Fibroblast of upper back skin (primary cell): ENCODE measurements around the gene GNRH2.
"Not testable (repeated sequence)": the region's sequence is repeated elsewhere in the genome, so short reads cannot be mapped to it uniquely, and the experiment has no call there.

Experiments
- DNase-seq: peaks from one replicate; pipeline ENCODE4 v3.0.0-alpha.2; 2013

The GNRH2 gene, protein sequence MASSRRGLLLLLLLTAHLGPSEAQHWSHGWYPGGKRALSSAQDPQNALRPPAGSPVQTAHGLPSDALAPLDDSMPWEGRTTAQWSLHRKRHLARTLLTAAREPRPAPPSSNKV

DNA sequence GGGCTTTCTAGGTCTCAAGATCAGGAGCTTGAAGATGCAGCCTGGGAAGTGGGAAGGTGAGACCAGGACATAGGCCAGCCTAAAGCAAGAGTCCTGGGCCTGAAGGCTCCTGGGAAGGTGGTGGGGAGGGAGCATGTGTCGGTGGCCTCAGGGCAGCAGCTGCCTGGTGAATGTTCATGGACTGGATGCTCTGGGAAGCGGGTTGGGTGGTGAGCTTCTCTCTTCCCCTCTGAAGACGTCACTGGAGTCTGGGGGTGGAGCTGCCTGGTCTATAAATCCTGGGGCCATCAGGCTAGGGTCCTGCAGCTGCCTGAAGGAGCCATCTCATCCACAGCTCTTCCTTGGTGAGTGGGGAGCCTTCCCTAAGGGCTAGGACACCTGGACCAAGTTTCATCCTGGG, at the start of gene GNRH2:
Gene GNRH2, plus strand, starts transcription at position 301 of the 400 bp plus-strand sequence. CDS start 793 bp downstream, outside the sequence.
- no peak for DNase-seq

DNA sequence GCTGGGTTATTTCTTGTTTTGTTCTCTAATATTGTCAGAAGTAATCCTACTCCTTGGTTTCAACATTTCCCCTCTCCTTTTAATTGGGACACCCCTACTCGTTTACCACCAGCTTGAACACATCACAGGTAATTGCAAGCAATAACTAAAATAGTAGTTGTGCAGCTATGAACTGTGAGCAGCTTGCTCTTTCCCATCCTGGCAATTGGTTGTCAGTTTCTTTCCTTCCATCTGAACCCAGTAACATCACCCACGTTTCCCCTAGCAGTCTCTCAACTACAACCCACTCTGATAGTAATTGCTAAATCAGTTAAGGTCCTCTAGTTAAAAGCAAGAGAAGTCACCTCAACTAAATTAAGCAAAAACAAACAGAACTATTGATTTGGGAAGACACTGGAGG, 47.6 kb upstream of the GNRH2 start:
- DNase-seq, result no peak

DNA sequence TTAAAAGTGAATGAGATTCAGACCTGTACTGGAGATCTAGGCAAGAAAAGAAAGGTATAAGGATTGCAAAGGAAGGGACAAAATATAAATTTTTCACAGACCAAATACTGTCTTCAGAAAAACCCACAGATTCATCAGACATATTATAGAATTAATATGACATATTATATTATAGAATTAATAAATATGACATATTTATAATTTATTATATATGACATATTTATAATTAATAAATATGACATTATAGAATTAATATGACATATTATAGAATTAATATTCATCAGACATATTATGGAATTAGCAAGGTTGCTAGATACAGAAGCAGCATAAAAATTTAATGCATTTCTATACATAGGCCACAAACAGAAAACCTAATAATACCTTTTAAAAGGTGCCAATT, 44.7 kb upstream of the GNRH2 start:
- DNase-seq, result no peak

DNA sequence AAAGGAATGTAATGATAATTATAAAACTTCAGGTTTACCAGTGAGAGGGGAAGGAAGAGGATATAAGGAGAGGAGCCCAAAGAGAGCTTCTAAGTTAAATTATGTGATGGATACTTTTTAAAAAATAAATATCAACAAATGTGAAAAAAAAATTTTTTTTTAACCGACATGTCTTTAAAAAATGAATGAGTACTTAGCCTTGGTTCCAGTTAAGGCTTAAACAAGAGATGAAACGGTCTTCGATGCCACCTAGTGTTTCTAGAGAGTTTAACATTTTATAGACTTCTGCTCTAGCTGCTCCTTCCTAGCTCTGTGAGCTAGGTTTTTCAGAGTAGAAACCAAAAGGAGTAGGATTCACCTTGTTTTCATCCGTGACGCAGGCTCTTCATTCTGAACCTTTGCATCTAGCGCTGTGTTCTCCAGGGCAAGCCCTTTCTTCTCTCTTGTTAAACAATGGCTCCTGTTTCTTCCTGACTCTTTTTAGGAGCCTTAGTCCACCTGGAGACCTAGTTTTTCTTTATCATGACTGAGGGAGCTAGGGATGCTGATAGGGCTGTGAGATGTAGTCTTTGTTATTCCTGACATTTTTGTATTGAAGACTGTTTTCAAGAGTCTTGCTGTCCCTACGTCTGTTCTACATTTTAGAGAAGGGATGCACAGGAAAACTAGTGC, 42.4 kb upstream of the GNRH2 start:
- peak; percentile 40 for DNase-seq

DNA sequence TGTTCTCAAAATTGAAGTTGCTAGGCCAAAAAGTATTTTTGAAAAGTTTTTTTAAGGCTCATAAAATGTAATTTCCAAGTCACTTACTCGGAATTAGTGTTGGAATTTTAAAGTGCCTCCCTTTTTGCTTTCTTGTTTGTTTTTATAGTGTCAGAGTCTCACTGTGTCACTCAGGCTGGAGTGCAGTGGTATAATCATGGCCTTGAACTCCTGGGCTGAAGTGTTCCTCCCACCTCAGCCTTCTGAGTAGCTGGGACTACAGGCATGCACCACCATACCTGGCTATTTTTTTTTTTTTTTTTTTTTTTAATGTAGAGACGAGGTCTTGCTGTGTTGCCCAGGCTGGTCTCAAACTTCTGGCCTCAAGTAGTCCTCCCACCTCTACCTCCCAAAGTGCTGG, 40.0 kb upstream of the GNRH2 start:
- DNase-seq, result no peak

DNA sequence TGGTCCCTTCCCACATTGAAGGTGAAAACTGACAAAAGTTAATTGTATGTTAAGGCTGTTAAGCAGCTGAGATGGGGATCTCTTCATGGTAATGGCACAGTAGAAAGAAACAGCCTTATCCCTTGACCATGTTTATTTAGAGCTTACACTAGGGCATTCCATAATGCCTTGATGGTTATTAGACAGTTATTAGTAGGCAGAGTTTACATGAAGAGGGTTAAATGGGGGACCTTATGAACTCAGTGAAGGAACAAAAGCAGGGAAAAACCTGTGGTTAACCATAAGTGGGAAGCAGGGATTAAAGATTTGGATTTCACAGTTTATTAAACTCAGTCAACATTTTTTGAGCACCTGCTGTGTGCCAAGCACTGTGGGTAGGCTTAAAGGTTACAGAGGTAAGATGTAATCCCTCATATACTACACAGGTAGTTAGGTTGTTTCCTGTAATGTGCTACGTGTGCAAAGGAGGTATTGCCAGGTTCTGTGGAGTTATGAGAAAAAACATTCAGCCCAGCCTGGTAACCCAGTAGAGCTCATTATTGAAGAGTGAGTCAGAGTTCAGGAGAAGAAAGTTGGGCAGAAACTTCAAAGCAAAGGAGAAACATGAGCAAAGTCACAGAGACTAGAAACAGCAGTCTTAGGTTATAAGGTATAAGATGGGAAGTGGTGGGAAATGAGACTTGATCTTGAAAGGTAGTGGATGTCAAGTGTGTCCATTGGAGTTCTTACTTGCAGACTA, 32.3 kb upstream of the GNRH2 start:
- DNase-seq, result peak; percentile 50

DNA sequence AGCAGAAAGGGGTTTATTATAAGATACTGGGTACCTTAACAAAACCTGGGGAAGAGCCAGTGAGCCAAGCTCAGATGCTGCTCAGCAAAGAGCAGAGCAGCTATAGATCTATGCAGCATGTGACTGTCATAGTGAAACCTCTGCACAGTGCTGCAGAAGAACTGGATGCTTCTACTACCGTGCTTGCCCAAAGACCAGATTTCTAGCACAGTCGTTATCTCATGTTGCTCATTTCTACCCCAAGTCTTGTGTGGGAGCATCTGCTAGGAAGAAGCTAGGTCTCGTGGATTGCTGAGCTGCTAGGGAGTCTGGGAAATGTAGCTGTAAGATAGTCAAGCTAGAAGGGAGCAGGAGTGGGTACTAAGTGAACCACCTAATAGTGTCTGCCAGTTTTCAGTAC, 31.7 kb upstream of the GNRH2 start:
- no peak for DNase-seq

DNA sequence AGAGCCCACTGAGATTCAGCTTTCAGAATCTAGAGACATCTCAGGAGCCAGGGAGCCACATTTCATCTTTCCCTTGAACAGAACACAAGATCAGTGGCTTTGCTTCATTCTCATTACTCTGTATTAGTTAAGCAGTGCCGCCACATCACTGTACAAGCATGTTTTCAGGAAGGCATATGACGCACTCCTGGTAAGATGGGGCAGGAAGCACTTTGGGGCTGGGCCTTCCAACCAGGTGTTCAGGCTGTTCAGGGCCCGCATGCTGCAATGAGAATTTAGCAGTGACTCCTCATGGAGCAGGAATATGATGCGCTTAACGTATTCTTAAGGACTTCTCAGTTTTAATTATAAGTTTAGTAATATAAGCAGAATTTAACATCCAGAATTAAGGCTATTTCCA, 29.7 kb upstream of the GNRH2 start:
- no peak for DNase-seq

DNA sequence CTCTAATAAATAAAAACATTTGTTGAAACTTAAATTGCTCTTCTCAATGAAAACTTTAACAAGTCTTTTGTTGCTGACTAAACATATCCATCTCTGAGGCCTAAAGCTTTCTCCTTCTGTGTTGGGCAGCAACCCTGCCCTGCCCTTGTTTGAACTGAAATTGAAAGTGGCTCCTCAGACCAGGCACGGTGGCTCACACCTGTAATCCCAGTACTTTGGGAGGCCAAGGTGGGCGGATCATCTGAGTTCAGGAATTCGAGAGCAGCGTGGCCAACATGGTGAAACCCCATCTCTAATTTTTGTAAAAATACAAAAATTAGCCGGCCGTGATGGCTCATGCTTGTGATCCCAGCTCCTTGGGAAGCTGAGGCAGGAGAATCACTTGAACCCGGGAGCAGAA, 29.2 kb upstream of the GNRH2 start:
- DNase-seq, result no peak

DNA sequence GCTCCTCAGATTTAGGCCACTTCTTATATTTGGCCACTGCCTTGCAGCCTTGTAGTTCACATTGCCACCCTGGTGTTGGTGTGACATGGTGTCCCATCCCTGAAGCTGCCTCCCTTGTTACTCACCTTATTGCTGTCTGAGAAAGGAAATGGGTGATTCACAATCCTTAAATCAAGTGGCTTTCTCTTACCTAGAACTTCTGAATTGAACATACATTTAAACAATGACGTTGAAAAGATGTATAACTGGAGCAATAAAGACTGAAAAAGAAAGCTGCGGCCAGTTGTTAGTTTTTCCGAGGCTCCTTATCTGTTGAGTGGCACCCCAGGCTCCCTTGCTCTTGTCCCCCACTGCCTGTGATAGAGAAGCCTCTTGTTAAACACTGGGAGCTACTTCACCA, 28.8 kb upstream of the GNRH2 start:
- no peak for DNase-seq

DNA sequence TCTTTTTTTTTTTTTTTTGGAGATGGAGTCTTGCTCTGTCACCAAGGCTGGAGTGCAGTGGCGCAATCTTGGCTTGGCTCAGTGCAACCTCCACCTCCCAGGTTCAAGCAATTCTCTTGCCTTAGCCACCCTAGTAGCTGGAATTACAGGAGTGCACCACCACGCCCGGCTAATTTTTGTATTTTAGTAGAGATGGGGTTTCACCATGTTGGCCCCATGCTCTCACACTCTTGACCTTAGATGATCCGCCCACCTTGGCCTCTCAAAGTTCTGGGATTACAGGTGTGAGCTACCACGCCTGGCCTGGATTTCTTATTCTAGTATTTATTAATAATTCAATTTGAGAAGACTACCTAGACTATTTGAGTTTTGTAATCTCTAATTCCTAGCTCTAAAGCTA, 28.1 kb upstream of the GNRH2 start:
- not testable (repeated sequence) for DNase-seq

DNA sequence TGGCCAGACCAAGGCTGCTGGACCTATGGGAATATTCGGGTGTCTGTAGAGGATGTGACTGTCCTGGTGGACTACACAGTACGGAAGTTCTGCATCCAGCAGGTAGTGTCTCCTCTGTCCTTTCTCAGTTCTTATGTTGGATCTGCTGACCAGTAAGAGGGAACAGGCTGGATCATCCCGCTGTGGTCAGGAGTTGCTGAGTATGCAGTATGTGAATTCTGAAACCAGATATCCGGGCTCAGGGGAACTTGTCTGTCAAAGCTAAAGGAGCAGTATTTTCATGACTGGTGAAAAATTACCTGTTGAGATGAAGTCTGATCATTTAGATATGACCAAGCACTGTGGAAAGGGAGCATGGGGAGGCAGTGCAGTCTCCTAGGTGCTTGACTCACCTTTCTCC, 22.1 kb upstream of the GNRH2 start:
- no peak for DNase-seq

DNA sequence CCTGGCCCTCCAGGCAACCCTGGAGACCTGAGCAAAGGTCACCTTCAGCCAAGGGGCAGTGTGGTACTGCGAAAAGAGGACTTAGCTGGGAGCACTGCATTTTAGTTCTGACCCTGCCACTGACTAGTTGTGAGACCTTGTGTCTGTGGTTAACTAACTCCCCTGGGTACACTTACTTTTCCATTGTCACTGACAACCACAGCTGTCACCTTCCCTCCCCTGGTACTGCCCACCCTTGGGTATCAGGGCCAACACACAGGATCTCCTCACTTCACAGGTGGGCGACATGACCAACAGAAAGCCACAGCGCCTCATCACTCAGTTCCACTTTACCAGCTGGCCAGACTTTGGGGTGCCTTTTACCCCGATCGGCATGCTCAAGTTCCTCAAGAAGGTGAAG, 21.6 kb upstream of the GNRH2 start:
- DNase-seq, result no peak

DNA sequence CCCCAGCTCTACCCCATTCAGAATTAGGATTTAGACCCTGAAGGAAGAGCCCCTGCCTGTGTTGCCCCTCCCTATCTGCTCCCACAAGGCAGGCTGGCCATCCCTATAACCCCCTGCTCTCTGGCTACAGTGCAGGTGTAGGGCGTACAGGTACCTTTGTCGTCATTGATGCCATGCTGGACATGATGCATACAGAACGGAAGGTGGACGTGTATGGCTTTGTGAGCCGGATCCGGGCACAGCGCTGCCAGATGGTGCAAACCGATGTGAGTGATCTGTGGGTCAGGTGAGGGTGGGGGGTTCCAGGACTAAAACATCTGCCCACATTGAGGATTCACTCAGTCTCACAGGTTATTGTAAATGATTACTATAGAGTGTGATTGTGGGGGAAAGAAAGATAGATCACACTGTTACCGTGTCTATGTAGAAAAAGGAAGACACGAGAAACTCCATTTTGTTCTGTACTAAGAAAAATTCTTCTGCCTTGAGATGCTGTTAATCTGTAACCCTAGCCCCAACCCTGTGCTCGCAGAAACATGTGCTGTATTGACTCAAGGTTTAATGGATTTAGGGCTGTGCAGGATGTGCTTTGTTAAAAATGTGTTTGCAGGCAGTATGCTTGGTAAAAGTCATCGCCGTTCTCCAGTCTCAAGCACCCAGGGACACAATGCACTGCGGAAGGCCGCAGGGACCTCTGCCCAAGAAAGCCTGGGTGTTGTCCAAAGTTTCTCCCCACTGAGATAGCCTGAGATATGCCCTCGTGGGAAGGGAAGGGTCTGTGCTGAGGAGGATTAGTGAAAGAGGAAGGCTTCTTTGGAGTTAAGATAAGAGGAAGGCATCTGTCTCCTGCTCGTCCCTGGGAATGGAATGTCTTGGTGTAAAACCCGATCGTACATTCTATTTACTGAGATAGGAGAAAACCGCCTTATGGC, 20.6 kb upstream of the GNRH2 start:
- not testable (repeated sequence) for DNase-seq

DNA sequence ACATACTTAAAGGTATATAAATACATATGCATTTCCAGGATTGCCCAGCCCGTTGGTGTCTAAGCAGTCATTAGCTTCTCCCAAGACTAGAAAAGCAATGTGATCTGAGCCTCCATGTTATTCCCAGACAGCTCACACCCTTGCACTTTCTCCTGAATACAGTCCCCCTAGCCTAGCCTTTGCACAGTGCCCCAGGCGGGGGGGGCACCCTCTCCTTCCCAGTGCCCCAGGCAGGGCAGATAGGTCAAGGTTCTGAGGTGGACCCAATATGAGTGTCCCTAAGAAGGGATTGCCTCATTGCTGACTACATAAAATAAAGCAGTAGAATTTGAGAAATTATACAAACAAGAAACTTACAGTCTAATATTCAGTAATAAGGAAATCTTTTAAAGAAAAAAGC, 15.4 kb upstream of the GNRH2 start:
- DNase-seq, result no peak

DNA sequence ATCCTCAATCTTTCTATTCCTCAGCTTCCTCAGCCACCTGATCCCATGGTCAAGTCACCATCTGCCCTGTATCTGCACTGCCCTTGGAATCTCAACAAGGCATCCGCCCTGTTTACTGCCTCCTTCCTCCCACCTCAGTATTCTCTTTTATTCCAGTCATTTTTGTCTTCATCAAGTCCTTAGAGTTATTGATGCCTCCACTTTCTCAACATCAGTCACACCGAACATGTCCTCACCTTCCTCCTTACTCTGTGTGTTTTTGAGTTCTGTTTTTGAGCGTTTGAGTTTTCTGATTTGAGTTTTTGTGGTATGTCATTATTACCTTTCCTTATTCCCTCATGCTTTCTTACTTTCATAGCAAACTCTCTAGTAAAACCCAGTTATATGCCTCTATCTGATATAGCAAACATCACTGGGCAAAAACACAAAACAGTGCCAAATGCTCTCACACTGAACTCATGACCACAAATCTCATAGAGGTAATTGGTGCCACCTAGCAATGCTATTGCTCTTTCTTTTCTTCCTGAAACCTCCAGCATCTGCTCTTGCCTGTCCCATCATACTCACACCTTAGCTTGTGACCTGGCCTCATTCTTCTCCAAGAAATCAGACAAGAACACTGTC, 11.8 kb upstream of the GNRH2 start:
- no peak for DNase-seq

DNA sequence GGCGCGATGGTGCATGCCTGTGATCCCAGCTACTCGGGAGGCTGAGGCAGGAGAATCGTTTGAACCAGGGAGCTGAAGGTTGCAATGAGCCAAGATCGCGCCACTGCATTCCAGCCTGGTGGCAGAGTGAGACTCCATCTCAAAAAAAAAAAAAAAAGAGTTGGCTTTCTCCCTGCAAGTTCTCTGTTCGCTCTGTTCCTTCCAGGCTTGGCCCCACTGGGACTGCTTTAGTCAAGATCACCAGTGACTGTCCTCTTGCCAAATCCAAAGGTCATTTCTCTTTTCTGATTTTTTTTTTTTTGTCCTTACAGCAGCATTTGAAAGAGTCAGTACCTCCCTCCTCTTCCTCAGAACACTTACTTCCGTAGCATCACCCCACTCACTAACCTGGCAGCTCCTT, 10.8 kb upstream of the GNRH2 start:
- DNase-seq, result no peak

DNA sequence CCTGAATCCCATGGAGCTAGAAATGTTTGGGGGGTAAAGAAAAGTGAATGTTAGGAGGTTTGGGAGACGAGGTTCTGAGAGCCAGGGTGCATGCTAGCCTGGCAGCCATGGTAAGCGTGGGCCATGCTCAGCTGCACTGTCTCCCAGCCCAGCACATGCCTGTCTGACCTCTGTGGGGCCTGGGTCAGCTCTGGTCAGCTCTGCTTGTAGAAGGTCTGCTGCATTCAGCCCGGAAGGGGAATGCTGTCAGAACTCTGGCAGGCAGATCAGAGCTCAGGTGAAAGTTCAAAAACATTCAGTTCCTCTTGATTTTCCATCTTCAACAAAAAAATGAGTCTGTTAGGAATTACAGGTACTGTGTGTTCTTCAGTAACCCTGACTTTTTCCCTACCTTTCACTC, 5.8 kb upstream of the GNRH2 start:
- no peak for DNase-seq

DNA sequence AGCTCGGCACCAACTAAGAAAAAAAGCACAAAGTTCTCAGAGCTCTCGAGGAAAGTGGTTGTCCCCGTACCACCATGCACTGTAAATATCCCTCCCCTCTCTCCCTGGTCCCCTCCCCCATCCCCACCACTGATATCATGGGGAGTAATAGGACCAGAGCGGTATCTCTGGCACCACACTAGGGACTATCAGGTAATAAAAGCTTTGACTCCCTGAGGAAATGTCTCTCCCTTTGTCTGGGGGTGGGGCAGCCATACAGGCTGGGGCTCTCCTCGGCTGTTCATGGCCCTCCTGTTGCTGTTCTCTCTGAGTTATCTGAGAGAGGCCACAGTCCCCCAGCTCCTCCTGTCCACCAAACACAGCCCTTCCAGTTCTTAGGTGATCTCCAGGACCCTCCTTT, 5.0 kb upstream of the GNRH2 start:
- no peak for DNase-seq

DNA sequence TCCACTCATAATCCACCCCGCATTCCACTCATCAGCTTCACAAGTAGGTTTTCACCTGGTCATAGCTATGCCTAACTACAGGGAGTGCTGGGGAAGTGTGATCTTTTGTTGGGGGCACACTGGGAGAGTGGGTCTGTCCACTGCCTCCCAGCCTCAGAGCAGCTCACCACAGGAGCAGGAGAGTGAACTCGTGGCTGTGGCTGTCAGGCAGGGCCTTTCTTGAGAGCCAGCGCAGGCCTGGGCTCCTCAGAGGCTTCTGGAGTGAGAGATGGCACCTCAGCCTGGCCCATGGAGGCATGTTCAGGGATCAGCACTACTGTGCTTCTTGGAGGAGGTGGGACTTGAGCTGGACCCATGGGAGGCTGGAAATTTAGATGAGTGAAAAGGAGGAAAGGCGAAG, 4.0 kb upstream of the GNRH2 start:
- DNase-seq, result no peak

DNA sequence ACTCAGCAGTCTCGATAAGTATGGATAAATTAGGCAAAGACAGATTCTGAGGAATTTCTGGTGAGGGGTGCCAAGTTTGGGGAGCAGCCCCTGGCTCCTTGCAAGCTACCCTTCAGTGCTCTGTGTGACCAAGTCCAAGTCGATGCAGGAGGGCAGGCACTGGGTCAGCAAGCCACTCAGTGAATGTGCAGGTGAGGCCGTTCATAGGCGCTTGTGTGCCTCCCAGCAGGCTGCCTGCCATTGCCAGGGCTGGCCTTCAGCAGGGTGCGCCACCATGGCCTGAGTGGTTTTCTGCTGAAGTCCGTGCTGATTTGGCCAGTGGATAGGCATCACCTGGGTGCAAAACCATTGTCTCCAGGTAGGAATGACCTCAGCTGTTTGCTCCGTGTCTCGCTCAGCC, 3.3 kb upstream of the GNRH2 start:
- DNase-seq, result no peak

DNA sequence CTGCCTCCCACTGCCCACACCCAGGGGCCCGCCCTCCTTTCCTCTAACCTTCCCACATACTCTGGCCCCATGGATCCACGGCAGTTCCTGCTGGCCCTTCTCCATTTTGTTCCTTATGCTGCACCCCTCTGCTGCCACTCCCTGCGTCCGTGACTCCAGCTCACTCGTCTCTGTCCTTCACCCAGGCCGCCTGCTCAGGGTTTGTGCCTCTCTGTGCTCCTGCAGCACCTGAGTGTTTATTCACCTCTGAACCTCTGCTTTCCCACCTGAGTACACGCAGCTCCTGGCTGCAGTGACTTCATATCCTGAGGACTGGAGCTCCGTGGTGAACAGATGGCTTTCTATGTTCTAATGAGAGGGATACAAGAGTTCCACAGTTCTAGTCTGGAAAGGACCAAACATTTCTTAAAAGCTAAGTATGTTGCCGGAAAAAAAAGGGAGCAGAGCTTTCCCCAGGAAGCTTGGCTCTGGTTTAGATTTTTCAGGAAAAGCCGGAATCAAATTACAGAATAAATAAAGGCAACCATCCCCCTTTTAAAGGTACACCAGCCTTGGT, 1.5 kb upstream of the GNRH2 start:
- peak; percentile 7 for DNase-seq

DNA sequence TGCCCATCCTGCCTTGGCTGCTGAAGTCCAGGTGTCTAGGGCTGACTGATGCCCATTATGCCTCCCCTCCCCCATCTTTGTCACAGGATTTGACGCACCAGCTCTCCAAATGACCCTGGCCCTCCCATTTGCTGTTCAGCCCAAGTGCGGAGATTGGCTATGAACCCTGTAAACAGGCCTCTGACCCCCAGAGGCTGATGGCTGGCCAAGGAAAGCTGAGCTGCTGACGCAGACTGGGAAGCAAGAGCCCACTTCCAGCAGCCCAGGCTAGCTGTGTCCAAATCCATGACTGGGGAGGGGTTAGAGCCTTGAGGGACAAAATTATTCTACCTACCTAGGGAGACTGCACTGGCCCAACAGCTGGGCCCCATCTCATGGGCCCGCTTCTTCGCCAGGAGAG, 797 bp upstream of the GNRH2 start:
- DNase-seq, result no peak
